DOHH2 (cell line): Measurements from ENCODE around the gene TDRD9.

Source experiments
- H3F3A ChIP-seq: fragments of 200-600 bp; sonication (generic), shearing (Covaris generic); 2 replicates; pipeline ENCODE4 v1.6.0; 2016; ENCODE audit warnings: antibody characterized with exemption, mild to moderate bottlenecking; ENCODE audit not compliant: control insufficient read depth, insufficient read depth
- H3K27ac ChIP-seq: fragments of 200-600 bp; sonication (generic); 2 replicates; pipeline ENCODE4 v1.5.1; 2014; ENCODE audit warnings: low read depth, mild to moderate bottlenecking, low read length, moderate library complexity
- H3K27me3 ChIP-seq: fragments of 200-600 bp; sonication (generic); 2 replicates; pipeline ENCODE4 v1.6.1; 2014; ENCODE audit warnings: mild to moderate bottlenecking, low read length, mixed read lengths; ENCODE audit not compliant: control insufficient read depth
- H3K36me3 ChIP-seq: fragments of 200-600 bp; sonication (generic); 2 replicates; pipeline ENCODE4 v1.6.1; 2014; ENCODE audit warnings: mild to moderate bottlenecking, low read length, moderate library complexity, mixed read lengths; ENCODE audit not compliant: control insufficient read depth
- H3K4me1 ChIP-seq: fragments of 200-600 bp; sonication (generic); 2 replicates; pipeline ENCODE4 v1.6.1; 2014; ENCODE audit warnings: mild to moderate bottlenecking, low read length, mixed read lengths; ENCODE audit not compliant: control insufficient read depth
- H3K4me2 ChIP-seq: fragments of 200-600 bp; sonication (generic); 2 replicates; pipeline ENCODE4 v1.6.0; 2014; ENCODE audit warnings: mild to moderate bottlenecking, low read length, moderate library complexity
- H3K4me3 ChIP-seq: fragments of 200-600 bp; sonication (generic); 2 replicates; pipeline ENCODE4 v1.5.1; 2014; ENCODE audit warnings: mild to moderate bottlenecking, low read length, mixed read lengths
- H3K79me2 ChIP-seq: fragments of 200-600 bp; sonication (generic); 2 replicates; pipeline ENCODE4 v1.6.1; 2014; ENCODE audit warnings: mild to moderate bottlenecking, low read length, mixed read lengths; ENCODE audit not compliant: control insufficient read depth
- H3K9me2 ChIP-seq: fragments of 200-600 bp; sonication (generic); replicated peaks from 2 replicates; pipeline ENCODE4 v1.6.1; 2014; ENCODE audit warnings: mild to moderate bottlenecking, low read length, mixed read lengths; ENCODE audit not compliant: control insufficient read depth
- H3K9me3 ChIP-seq: fragments of 200-600 bp; sonication (generic); 2 replicates; pipeline ENCODE4 v1.6.1; 2014; ENCODE audit warnings: antibody characterized with exemption, low read length, mixed read lengths; ENCODE audit not compliant: control insufficient read depth, insufficient read depth
- H4K20me1 ChIP-seq: fragments of 200-600 bp; sonication (generic); 2 replicates; pipeline ENCODE4 v1.6.0; 2014; ENCODE audit warnings: low read depth, mild to moderate bottlenecking, antibody characterized with exemption, low read length, moderate library complexity; ENCODE audit not compliant: control insufficient read depth, insufficient read depth
- EZH2phosphoT487 ChIP-seq: fragments of 200-600 bp; sonication (generic); IDR thresholded peaks from 2 replicates; pipeline ENCODE4 v1.6.1; 2017; ENCODE audit warnings: borderline replicate concordance, mild to moderate bottlenecking, antibody characterized with exemption, low read length, moderate library complexity, mixed read lengths
- TF ChIP-seq, protein P1 (sequence below): fragments of 200-600 bp; sonication (generic); IDR thresholded peaks from one replicate; pipeline ENCODE4 v1.5.1; 2014; ENCODE audit warnings: antibody characterized with exemption, mild to moderate bottlenecking, low read depth, low read length; ENCODE audit not compliant: poor library complexity, severe bottlenecking

TDRD9 gene

DNA sequence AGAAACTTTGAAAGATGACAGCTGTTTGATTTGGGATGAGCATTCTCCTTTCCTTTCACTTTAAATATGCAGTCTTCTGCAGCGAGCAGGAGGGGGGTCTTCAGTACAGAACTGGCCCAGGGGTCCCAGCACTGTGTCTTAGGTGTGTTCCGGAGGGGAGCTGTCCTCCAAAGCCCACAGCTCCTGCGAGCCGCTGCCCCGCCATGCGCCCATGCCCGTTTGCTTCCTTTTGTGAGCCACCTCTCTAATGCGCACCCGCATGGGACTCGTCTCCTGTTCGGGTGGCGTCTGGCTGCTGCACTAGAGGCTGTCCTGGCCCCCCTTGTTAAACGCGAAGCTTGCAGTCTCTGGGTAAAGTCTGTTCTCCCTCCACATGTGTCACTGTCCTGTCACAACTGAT lies 108.8 kb downstream of the TDRD9 start:
- H3K9me3 ChIP-seq, result no peaks in the 10 kb centered on the region
- no peak overlapping the region for H3K4me3 ChIP-seq
- no peaks in the 10 kb centered on the region for H3K36me3 ChIP-seq
- no peaks in the 10 kb centered on the region for H3F3A ChIP-seq
- no peaks in the 10 kb centered on the region for H3K27me3 ChIP-seq
- H3K4me1 ChIP-seq, result no peaks in the 10 kb centered on the region
- H3K4me2 ChIP-seq, result no peak overlapping the region
- H4K20me1 ChIP-seq, result no peaks in the 10 kb centered on the region
- no peak overlapping the region for H3K27ac ChIP-seq
- TF ChIP-seq EZH2phosphoT487, result no peak
- TF ChIP-seq, protein P1, sequence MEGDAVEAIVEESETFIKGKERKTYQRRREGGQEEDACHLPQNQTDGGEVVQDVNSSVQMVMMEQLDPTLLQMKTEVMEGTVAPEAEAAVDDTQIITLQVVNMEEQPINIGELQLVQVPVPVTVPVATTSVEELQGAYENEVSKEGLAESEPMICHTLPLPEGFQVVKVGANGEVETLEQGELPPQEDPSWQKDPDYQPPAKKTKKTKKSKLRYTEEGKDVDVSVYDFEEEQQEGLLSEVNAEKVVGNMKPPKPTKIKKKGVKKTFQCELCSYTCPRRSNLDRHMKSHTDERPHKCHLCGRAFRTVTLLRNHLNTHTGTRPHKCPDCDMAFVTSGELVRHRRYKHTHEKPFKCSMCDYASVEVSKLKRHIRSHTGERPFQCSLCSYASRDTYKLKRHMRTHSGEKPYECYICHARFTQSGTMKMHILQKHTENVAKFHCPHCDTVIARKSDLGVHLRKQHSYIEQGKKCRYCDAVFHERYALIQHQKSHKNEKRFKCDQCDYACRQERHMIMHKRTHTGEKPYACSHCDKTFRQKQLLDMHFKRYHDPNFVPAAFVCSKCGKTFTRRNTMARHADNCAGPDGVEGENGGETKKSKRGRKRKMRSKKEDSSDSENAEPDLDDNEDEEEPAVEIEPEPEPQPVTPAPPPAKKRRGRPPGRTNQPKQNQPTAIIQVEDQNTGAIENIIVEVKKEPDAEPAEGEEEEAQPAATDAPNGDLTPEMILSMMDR, result no peak
- H3K9me2 ChIP-seq, result no peaks in the 10 kb centered on the region
- no peaks in the 10 kb centered on the region for H3K79me2 ChIP-seq

DNA sequence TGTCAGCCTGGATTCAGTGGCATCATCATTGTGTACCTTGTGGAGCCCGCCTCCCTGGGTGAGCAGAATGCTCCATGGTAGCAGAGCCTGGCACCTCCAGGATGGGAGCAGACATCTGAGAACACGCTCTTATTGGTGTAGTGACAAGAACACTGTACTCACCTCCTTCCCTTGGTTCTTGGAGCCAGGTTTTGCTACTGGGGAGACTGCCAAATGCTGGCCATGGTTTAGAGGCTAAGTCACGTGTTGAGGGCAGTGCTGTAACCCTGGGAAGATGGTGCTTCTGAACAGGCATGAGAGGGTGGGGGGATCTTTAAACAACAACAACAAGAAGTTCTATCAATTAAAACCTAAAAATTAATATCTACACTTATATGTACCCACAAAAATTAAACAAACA lies 109.6 kb downstream of the TDRD9 start:
- Histone ChIP-seq H3K9me3 (no peaks in the 10 kb centered on the region), H3K36me3 (no peaks in the 10 kb centered on the region), H3K79me2 (no peaks in the 10 kb centered on the region), H3K4me2 (no peak overlapping the region), H3K9me2 (no peaks in the 10 kb centered on the region), H3K4me3 (no peak overlapping the region), H3K27me3 (no peaks in the 10 kb centered on the region), H4K20me1 (no peaks in the 10 kb centered on the region), H3K4me1 (no peaks in the 10 kb centered on the region), H3F3A (no peaks in the 10 kb centered on the region), H3K27ac (no peak overlapping the region)
- TF ChIP-seq, protein P1, result no peak
- no peak for TF ChIP-seq EZH2phosphoT487

DNA sequence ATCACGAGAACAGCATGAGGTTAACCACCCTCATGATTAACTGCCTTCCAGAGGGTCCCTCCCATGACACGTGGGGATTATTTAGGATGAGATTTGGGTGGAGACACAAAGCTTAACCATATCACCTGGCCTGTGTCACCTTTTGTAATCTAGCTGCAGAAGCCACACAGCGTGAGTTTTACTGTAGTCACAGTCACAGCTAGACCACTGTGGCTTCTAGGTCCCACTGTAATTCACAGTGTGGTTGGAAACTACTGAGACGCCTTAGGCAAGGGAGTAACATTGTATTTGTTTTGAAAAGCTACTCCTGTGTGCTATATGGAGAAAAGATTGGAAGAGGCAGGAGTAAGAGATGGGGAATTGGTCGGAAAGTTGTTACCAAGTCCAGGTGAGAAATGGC lies 111.0 kb downstream of the TDRD9 start:
- Histone ChIP-seq H3K27ac (no peak overlapping the region), H3F3A (no peaks in the 10 kb centered on the region), H3K4me1 (no peaks in the 10 kb centered on the region), H3K36me3 (no peaks in the 10 kb centered on the region), H3K4me2 (no peak overlapping the region), H3K79me2 (no peaks in the 10 kb centered on the region), H3K9me2 (no peaks in the 10 kb centered on the region), H3K27me3 (no peaks in the 10 kb centered on the region), H3K9me3 (no peaks in the 10 kb centered on the region), H4K20me1 (no peaks in the 10 kb centered on the region), H3K4me3 (no peak overlapping the region)
- TF ChIP-seq EZH2phosphoT487, result no peak
- TF ChIP-seq, protein P1, result no peak

DNA sequence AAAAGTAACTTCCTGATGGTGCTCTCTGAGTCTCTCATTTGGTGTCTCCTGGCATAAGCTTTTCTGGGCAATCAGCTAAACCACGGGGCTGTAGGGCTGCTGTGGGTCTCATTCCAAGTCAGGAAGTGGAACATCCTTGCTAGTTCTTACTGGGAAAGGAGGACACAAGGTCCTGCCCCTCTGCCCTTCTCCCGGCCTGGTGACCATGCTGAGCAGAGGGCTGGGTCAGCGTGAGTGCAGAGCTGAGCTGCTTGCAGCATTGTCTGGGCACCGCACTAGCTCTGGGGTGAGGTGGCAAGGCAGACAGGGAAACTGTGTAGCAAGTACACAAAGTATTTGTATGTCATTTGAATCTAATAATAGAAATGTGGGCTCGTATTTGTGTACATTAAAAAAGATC lies 112.3 kb downstream of the TDRD9 start:
- H3K4me3 ChIP-seq, result no peak overlapping the region
- no peaks in the 10 kb centered on the region for H3K27me3 ChIP-seq
- no peaks in the 10 kb centered on the region for H4K20me1 ChIP-seq
- H3K9me2 ChIP-seq, result no peaks in the 10 kb centered on the region
- no peak overlapping the region for H3K4me2 ChIP-seq
- TF ChIP-seq, protein P1, result no peak
- TF ChIP-seq EZH2phosphoT487, result no peak
- no peaks in the 10 kb centered on the region for H3K79me2 ChIP-seq
- no peaks in the 10 kb centered on the region for H3K4me1 ChIP-seq
- H3F3A ChIP-seq, result no peaks in the 10 kb centered on the region
- no peak overlapping the region for H3K27ac ChIP-seq
- H3K9me3 ChIP-seq, result no peaks in the 10 kb centered on the region
- no peaks in the 10 kb centered on the region for H3K36me3 ChIP-seq
